ENCODE results near the gene WDR77. TPM values are rescaled to one million over a fixed set of nuclear protein-coding genes. Genes with fewer than 3 reads are reported as not detected.

Gene WDR77
- total RNA-seq (27.5 TPM), polyA plus RNA-seq (ENCODE audit: insufficient read depth in 1 of 8, insufficient read length in 8 of 8, low replicate concordance in 1 of 8) (10 to 100 TPM; 34.4 to 42.9 (median 37.2) TPM)
- long read RNA-seq, donor 1, transcript WDR77-201 (10 exons, 2,576 nt) = major isoform, 10 of 10 reads
- long read RNA-seq, donor 1, partial matches to known transcripts = 0 of 10 reads
- long read RNA-seq, donor 1, other reads (novel, unspliced or antisense) = 0 of 10 reads
- long read RNA-seq, donor 2, partial matches to known transcripts = 0 of 1 reads
- long read RNA-seq, donor 2, other reads (novel, unspliced or antisense) = 0 of 1 reads
- long read RNA-seq, donor 3, transcript WDR77-201 (10 exons, 2,576 nt) = major isoform, 20 of 35 reads
- long read RNA-seq, donor 3, partial matches to known transcripts = 13 of 35 reads
- long read RNA-seq, donor 3, other reads (novel, unspliced or antisense) = 0 of 35 reads
- long read RNA-seq, donor 4, transcript WDR77-201 (10 exons, 2,576 nt) = major isoform, 12 of 13 reads
- long read RNA-seq, donor 4, partial matches to known transcripts = 0 of 13 reads
- long read RNA-seq, donor 4, other reads (novel, unspliced or antisense) = 0 of 13 reads
- long read RNA-seq, donor 5, transcript WDR77-201 (10 exons, 2,576 nt) = major isoform, 44 of 83 reads
- long read RNA-seq, donor 5, partial matches to known transcripts = 36 of 83 reads
- long read RNA-seq, donor 5, other reads (novel, unspliced or antisense) = 0 of 83 reads
- long read RNA-seq, donor 6, transcript WDR77-201 (10 exons, 2,576 nt) = major isoform, 22 of 977 reads
- long read RNA-seq, donor 6, partial matches to known transcripts = 626 of 977 reads
- long read RNA-seq, donor 6, other reads (novel, unspliced or antisense) = 329 of 977 reads
- long read RNA-seq, donor 7, transcript WDR77-201 (10 exons, 2,576 nt) = major isoform, 16 of 23 reads
- long read RNA-seq, donor 7, partial matches to known transcripts = 7 of 23 reads
- long read RNA-seq, donor 7, other reads (novel, unspliced or antisense) = 0 of 23 reads
- long read RNA-seq, donor 8, transcript WDR77-201 (10 exons, 2,576 nt) = major isoform, 11 of 22 reads
- long read RNA-seq, donor 8, partial matches to known transcripts = 11 of 22 reads
- long read RNA-seq, donor 8, other reads (novel, unspliced or antisense) = 0 of 22 reads
- long read RNA-seq, donor 9, transcript WDR77-201 (10 exons, 2,576 nt) = major isoform, 13 of 289 reads
- long read RNA-seq, donor 9, partial matches to known transcripts = 133 of 289 reads
- long read RNA-seq, donor 9, other reads (novel, unspliced or antisense) = 142 of 289 reads
- long read RNA-seq, donor 10, transcript WDR77-201 (10 exons, 2,576 nt) = major isoform, 10 of 15 reads
- long read RNA-seq, donor 10, partial matches to known transcripts = 5 of 15 reads
- long read RNA-seq, donor 10, other reads (novel, unspliced or antisense) = 0 of 15 reads
- long read RNA-seq, donor 11, transcript WDR77-201 (10 exons, 2,576 nt) = major isoform, 19 of 27 reads
- long read RNA-seq, donor 11, partial matches to known transcripts = 8 of 27 reads
- long read RNA-seq, donor 11, other reads (novel, unspliced or antisense) = 0 of 27 reads

DNA sequence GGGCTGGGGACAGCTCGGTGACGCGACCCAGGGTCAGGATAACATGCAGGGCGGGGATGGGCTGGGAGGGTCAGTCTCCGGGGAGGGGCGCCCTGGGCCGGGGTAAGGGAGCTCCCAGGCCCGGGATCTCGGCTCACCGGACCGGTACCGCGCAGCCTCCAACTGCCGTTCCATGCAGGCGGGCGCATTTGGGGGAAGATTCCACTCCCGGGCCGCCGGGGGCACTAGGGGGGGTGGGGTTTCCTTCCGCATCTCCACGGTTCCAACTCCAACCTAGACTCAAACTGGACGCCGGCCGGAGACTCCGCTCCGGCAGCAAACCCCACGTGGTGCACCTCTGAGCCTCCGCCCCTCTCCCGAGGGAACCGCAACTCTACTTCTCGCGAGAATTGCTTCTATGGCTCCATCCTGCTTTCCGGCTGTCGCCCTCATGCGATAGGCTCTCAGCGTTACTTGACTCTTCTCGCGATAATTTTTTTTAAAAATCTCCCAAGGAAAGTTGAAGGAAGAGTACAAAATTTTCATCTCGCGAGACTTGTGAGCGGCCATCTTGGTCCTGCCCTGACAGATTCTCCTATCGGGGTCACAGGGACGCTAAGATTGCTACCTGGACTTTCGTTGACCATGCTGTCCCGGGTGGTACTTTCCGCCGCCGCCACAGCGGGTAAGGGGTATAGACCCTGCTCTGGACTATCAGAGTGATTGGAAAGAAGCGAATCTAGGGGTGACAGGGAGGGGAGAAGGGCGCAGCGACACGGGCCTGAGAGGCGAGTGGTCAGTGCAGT, at the start of gene WDR77, which contains the start of gene ATP5PB:
Gene WDR77, minus strand, starts transcription at position 339 of the 785 bp plus-strand sequence. Its CDS starts 87 bp downstream, at position 252.
Gene ATP5PB, plus strand, starts transcription at position 547 of the 785 bp plus-strand sequence. Its CDS starts 78 bp downstream, at position 625.
- 0% methylated on average over 37 of the region's 54 CpGs for WGBS (ENCODE audit: insufficient coverage)
- H3K4me1 ChIP-seq (ENCODE audit: control insufficient read depth, insufficient read depth, low read length) = peaks cover 10% of the 10 kb centered on the region
- peak; percentile 100 for DNase-seq
- H3K36me3 ChIP-seq (ENCODE audit: control insufficient read depth, insufficient read depth, low read length) = peaks cover 29% of the 10 kb centered on the region
- peak within 1 kb of the TSS; percentile 92 for H3K27ac ChIP-seq (ENCODE audit: low read length)
- H3K9me3 ChIP-seq (replicated peaks; ENCODE audit: control insufficient read depth, low read depth, low read length) = no peaks in the 10 kb centered on the region
- peak within 1 kb of the TSS; percentile 94 for H3K4me3 ChIP-seq (ENCODE audit: low read length)
- no peaks in the 10 kb centered on the region for H3K27me3 ChIP-seq (ENCODE audit: control insufficient read depth, insufficient read depth, low read length)

DNA sequence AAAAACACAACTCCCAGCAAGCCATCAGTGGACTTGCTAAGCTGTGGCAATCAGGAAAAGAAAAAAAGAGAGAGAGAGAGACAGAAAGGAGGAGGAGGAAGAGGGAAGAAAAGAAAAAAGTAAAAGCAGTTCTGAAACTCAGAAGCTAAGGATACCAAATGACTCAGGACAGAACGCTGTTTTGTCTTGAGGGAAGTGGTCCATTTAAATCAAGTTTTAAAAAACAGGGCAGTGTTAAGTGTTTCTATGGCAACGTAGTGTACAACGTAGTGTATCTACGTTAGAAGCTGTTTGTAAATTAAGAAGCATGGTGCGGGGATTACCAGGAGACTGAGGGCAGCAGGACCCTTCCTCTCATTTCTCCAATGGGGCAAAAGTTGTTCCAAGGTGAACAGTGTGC, 48.5 kb upstream of the WDR77 start:
- DNase-seq = peak; percentile 25
- H3K27me3 ChIP-seq (ENCODE audit: control insufficient read depth, insufficient read depth, low read length) = peaks cover 2% of the 10 kb centered on the region
- no peak overlapping the region for H3K27ac ChIP-seq (ENCODE audit: low read length)
- H3K9me3 ChIP-seq (replicated peaks; ENCODE audit: control insufficient read depth, low read depth, low read length) = no peaks in the 10 kb centered on the region
- H3K36me3 ChIP-seq (ENCODE audit: control insufficient read depth, insufficient read depth, low read length) = no peaks in the 10 kb centered on the region
- WGBS (ENCODE audit: insufficient coverage) = 43% methylated on average over 2 of the region's 5 CpGs
- H3K4me1 ChIP-seq (ENCODE audit: control insufficient read depth, insufficient read depth, low read length) = no peaks in the 10 kb centered on the region
- H3K4me3 ChIP-seq (ENCODE audit: low read length) = no peak overlapping the region

DNA sequence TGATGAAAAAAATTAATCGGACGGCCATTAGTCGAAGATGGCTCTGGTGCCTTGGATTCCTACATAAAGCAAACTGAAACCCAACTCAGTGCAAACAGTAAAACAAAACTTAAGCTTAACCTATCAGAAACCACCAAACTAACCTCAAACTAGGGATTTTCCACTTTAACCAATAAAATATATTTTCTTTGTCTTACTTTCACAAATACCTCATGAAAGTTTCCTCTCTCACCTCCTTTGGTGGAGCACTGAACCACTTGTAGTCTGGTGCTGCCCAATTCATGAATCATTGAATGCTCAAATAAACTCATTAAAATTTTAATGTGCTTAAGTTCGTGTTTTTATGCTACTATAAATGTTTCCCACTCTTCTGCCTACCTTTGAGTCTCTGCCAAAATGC, 47.3 kb upstream of the WDR77 start:
- no peak for DNase-seq
- H3K4me1 ChIP-seq (ENCODE audit: control insufficient read depth, insufficient read depth, low read length) = no peaks in the 10 kb centered on the region
- H3K4me3 ChIP-seq (ENCODE audit: low read length) = no peak overlapping the region
- H3K27ac ChIP-seq (ENCODE audit: low read length) = no peak overlapping the region
- no peaks in the 10 kb centered on the region for H3K9me3 ChIP-seq (replicated peaks; ENCODE audit: control insufficient read depth, low read depth, low read length)
- H3K27me3 ChIP-seq (ENCODE audit: control insufficient read depth, insufficient read depth, low read length) = peaks cover 2% of the 10 kb centered on the region
- H3K36me3 ChIP-seq (ENCODE audit: control insufficient read depth, insufficient read depth, low read length) = no peaks in the 10 kb centered on the region
- WGBS (ENCODE audit: insufficient coverage) = 86% methylated on average over 3 of the region's 4 CpGs

DNA sequence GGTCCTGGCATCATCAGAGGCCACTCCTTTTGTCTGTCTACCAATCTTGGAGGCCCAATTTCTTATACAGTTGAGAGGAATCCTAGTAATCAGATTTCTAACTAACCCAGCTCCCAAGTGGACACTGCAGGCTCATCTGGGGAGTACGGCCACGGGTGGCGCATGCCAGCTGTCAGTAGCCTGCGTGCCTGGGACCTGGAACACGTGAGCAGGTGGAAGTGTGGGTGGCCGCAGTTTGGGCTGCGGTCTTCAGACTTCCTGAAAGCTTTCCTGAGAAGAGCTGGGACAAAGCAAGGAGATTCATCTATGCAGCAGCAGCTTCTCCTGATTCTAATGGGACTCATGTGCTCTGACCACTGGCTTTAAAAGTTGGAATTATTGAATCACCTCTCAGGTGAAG, 42.0 kb upstream of the WDR77 start:
- Histone ChIP-seq H3K9me3 (replicated peaks; ENCODE audit: control insufficient read depth, low read depth, low read length) (no peaks in the 10 kb centered on the region), H3K27ac (ENCODE audit: low read length) (no peak overlapping the region), H3K36me3 (ENCODE audit: control insufficient read depth, insufficient read depth, low read length) (no peaks in the 10 kb centered on the region), H3K27me3 (ENCODE audit: control insufficient read depth, insufficient read depth, low read length) (peaks cover 4% of the 10 kb centered on the region), H3K4me3 (ENCODE audit: low read length) (no peak overlapping the region), H3K4me1 (ENCODE audit: control insufficient read depth, insufficient read depth, low read length) (no peaks in the 10 kb centered on the region)
- DNase-seq = no peak
- WGBS (ENCODE audit: insufficient coverage) = 85% methylated on average over 7 of the region's 7 CpGs

DNA sequence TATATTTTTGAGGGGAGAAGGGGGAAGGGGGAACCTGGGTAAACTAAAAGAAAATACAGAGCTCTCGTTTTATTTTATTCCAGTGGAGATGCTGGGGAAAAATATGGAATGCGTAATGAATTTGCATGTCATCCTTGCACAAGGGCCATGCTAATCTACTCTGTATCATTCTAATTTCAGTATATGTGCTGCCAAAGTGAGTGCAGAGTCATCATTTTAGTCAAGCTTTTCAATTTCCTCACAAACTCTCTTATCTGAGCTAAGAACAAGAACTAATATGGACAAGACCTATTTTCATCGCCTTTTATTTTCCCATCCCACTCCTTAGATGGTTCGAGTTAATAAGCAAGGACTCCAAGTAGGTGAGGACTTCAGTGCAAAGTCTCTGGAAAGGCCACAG, 41.2 kb upstream of the WDR77 start:
- Histone ChIP-seq H3K4me1 (ENCODE audit: control insufficient read depth, insufficient read depth, low read length) (no peaks in the 10 kb centered on the region), H3K9me3 (replicated peaks; ENCODE audit: control insufficient read depth, low read depth, low read length) (no peaks in the 10 kb centered on the region), H3K4me3 (ENCODE audit: low read length) (no peak overlapping the region), H3K36me3 (ENCODE audit: control insufficient read depth, insufficient read depth, low read length) (no peaks in the 10 kb centered on the region), H3K27me3 (ENCODE audit: control insufficient read depth, insufficient read depth, low read length) (peaks cover 4% of the 10 kb centered on the region), H3K27ac (ENCODE audit: low read length) (no peak overlapping the region)
- 100% methylated on average over 1 of the region's 4 CpGs for WGBS (ENCODE audit: insufficient coverage)
- DNase-seq = no peak

DNA sequence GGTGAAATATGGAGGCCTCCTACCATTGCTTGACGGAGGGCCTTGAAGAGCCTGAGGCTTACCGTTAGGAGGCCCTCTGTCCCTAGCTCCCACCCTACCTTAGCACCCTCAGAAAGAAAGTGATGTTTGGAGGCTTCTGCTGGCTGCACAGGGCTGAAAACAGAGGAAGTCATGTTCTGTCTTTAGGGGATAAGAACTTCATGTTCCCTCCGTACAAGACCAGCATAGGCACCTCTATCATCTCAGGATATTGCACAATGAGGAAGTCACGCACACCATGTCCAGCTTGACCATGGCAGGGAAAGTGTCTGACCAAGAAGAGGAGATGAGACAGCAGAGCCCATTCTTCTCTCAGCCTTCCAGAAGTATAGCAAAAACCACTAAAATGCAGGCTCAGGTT, 40.5 kb upstream of the WDR77 start:
- no peak overlapping the region for H3K4me3 ChIP-seq (ENCODE audit: low read length)
- peak; percentile 63 for DNase-seq
- WGBS (ENCODE audit: insufficient coverage) = 67% methylated on average over 1 of the region's 4 CpGs
- no peaks in the 10 kb centered on the region for H3K36me3 ChIP-seq (ENCODE audit: control insufficient read depth, insufficient read depth, low read length)
- peaks cover 4% of the 10 kb centered on the region for H3K27me3 ChIP-seq (ENCODE audit: control insufficient read depth, insufficient read depth, low read length)
- no peaks in the 10 kb centered on the region for H3K4me1 ChIP-seq (ENCODE audit: control insufficient read depth, insufficient read depth, low read length)
- H3K27ac ChIP-seq (ENCODE audit: low read length) = no peak overlapping the region
- no peaks in the 10 kb centered on the region for H3K9me3 ChIP-seq (replicated peaks; ENCODE audit: control insufficient read depth, low read depth, low read length)

DNA sequence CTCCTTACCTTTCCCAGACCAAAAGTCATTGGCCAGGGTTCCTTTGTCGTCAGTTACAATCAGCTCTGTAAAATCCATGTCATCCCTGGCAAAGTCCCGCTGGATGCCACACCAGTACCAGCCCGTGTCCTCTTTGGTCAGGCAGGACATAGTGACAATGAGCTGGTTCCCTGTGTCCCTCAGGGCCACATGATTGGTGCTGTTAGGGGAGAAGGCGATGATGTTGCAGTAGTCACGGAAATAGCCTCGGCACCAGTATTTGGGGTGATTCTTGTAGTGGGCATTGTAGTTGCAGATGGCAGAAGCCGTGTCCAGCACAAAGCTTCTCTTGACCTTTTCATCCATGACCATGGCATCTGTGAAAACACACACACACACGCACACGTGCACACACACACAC, 39.6 kb upstream of the WDR77 start:
- no peaks in the 10 kb centered on the region for H3K9me3 ChIP-seq (replicated peaks; ENCODE audit: control insufficient read depth, low read depth, low read length)
- no peak overlapping the region for H3K4me3 ChIP-seq (ENCODE audit: low read length)
- WGBS (ENCODE audit: insufficient coverage) = 87% methylated on average over 3 of the region's 9 CpGs
- H3K4me1 ChIP-seq (ENCODE audit: control insufficient read depth, insufficient read depth, low read length) = no peaks in the 10 kb centered on the region
- DNase-seq = no peak
- peaks cover 4% of the 10 kb centered on the region for H3K27me3 ChIP-seq (ENCODE audit: control insufficient read depth, insufficient read depth, low read length)
- no peaks in the 10 kb centered on the region for H3K36me3 ChIP-seq (ENCODE audit: control insufficient read depth, insufficient read depth, low read length)
- no peak overlapping the region for H3K27ac ChIP-seq (ENCODE audit: low read length)

DNA sequence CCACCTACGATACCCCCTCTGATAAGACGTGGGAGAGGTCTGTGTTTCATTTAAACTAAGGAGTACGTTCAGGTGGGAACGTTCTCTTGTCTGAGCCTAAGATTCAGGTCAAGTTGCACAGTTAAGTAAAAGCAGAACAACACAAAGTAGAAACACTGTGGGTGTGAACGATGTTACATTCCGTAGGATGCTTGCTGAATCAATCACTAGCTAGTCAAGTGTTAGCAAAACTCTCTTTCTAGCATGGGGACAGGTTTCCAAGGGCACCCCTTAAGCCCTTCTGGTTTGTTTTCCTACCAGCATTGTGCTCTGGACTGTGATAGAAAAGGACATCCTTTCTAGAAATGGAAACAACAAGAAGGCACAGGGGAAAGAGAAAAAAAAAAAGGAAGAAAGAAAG, 38.1 kb upstream of the WDR77 start:
- Histone ChIP-seq H3K4me1 (ENCODE audit: control insufficient read depth, insufficient read depth, low read length) (peaks cover 6% of the 10 kb centered on the region), H3K4me3 (ENCODE audit: low read length) (no peak overlapping the region), H3K9me3 (replicated peaks; ENCODE audit: control insufficient read depth, low read depth, low read length) (no peaks in the 10 kb centered on the region), H3K27ac (ENCODE audit: low read length) (no peak overlapping the region), H3K36me3 (ENCODE audit: control insufficient read depth, insufficient read depth, low read length) (no peaks in the 10 kb centered on the region), H3K27me3 (ENCODE audit: control insufficient read depth, insufficient read depth, low read length) (peaks cover 4% of the 10 kb centered on the region)
- WGBS (ENCODE audit: insufficient coverage) = 40% methylated on average over 1 of the region's 6 CpGs
- no peak for DNase-seq

DNA sequence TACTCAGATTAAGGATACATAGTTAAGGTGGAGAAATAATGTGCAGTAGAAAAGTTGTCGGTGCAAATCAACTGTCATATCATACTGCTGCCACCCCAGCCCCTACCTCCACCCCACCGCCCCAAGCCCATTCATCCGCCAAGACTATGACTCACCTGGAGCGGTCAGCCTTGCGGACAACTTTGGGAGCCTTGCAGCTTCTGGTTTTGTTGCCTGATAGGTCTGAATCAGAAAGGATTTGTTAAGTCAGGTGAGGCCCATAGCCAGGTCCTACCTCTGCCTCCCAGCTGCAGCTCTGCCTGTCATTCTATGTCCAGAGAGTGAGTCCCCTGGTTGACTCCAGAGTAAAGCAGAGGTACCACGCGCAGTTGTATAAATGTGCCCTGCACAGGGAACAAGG, 37.4 kb upstream of the WDR77 start:
- Histone ChIP-seq H3K4me1 (ENCODE audit: control insufficient read depth, insufficient read depth, low read length) (peaks cover 11% of the 10 kb centered on the region), H3K4me3 (ENCODE audit: low read length) (no peak overlapping the region), H3K9me3 (replicated peaks; ENCODE audit: control insufficient read depth, low read depth, low read length) (no peaks in the 10 kb centered on the region), H3K27me3 (ENCODE audit: control insufficient read depth, insufficient read depth, low read length) (peaks cover 4% of the 10 kb centered on the region), H3K36me3 (ENCODE audit: control insufficient read depth, insufficient read depth, low read length) (no peaks in the 10 kb centered on the region), H3K27ac (ENCODE audit: low read length) (no peak overlapping the region)
- WGBS (ENCODE audit: insufficient coverage) = 87% methylated on average over 3 of the region's 7 CpGs
- DNase-seq = no peak
